Measurements from ENCODE around the gene PIP4K2A.

- TF ChIP-seq CTCF (IDR thresholded peaks at IDR 0.05) (no peak), EP300 (IDR thresholded peaks at IDR 0.05) (no peak), POLR2A (IDR thresholded peaks at IDR 0.05) (no peak)
These were observed 39.4 kb upstream of the PIP4K2A start for GRCh38 chr10:22753786-22754185.
